ENCODE data around the gene VEPH1. TPM values are rescaled to one million over a fixed set of nuclear protein-coding genes. Genes with fewer than 3 reads are reported as not detected.

VEPH1 gene
- total RNA-seq, 2 donors from 2014 or later: 0.42 to 0.56 TPM

- no peak for ATAC-seq
- intact Hi-C loops (cut with DNase I): no loop called here
- no peak for DNase-seq
These were observed 25.9 kb upstream of the VEPH1 start for GRCh38 chr3:157529085-157529484.

GRCh38 chr3:157527131-157527881, 24.1 kb upstream of the VEPH1 start:
- ATAC-seq: no peak
- intact Hi-C loops (cut with DNase I): no loop called here
- no peak for DNase-seq

GRCh38 chr3:157526036-157526435, 22.8 kb upstream of the VEPH1 start:
- no peak for ATAC-seq
- no peak for DNase-seq
- intact Hi-C loops (cut with DNase I): no loop called here

- ATAC-seq (no peak), DNase-seq (no peak)
- intact Hi-C loops (cut with DNase I): no loop called here
These were observed 20.6 kb upstream of the VEPH1 start for GRCh38 chr3:157523814-157524213.

GRCh38 chr3:157522648-157523047, 19.4 kb upstream of the VEPH1 start:
- intact Hi-C loops (cut with DNase I): no loop called here
- no peak for DNase-seq
- no peak for ATAC-seq

- ATAC-seq (peak in 1 of 2 donors; percentile 59), DNase-seq (no peak)
- intact Hi-C loops (cut with DNase I): no loop called here
These were observed 17.4 kb upstream of the VEPH1 start for GRCh38 chr3:157520485-157521150.

GRCh38 chr3:157518881-157519280, 15.7 kb upstream of the VEPH1 start:
- intact Hi-C loops (cut with DNase I): no loop called here
- DNase-seq (no peak), ATAC-seq (no peak)

- intact Hi-C loops (cut with DNase I): no loop called here
- ATAC-seq: no peak
- DNase-seq: no peak
These were observed 13.7 kb upstream of the VEPH1 start for GRCh38 chr3:157516928-157517327.

- no peak for ATAC-seq
- no peak for DNase-seq
- intact Hi-C loops (cut with DNase I): no loop called here
These were observed 12.2 kb upstream of the VEPH1 start for GRCh38 chr3:157515398-157515797.

- intact Hi-C loops (cut with DNase I): no loop called here
- ATAC-seq: no peak
- DNase-seq: no peak
These were observed 11.2 kb upstream of the VEPH1 start for GRCh38 chr3:157514371-157514895.

- DNase-seq: no peak
- no peak for ATAC-seq
- intact Hi-C loops (cut with DNase I): no loop called here
These were observed 10.4 kb upstream of the VEPH1 start for GRCh38 chr3:157513585-157513984.

GRCh38 chr3:157512534-157512933, 9.3 kb upstream of the VEPH1 start:
- no peak for DNase-seq
- no peak for ATAC-seq
- intact Hi-C loops (cut with DNase I): no loop called here

GRCh38 chr3:157508461-157508860, 5.2 kb upstream of the VEPH1 start:
- DNase-seq (no peak), ATAC-seq (no peak)
- intact Hi-C loops (cut with DNase I): no loop called here

- ATAC-seq: no peak
- intact Hi-C loops (cut with DNase I): no loop called here
- DNase-seq: no peak
These were observed 1.4 kb downstream of the VEPH1 start for GRCh38 chr3:157501863-157502262.

GRCh38 chr3:157500232-157500631, 3.0 kb downstream of the VEPH1 start:
- ATAC-seq (no peak), DNase-seq (no peak)
- intact Hi-C loops (cut with DNase I): no loop called here

- ATAC-seq: peak; percentile 59 to 75
- DNase-seq: peak; percentile 26
- intact Hi-C loops (cut with DNase I): no loop called here
These were observed 3.8 kb downstream of the VEPH1 start for GRCh38 chr3:157499342-157499963.

- no peak for DNase-seq
- intact Hi-C loops (cut with DNase I): no loop called here
- ATAC-seq: no peak
These were observed 4.8 kb downstream of the VEPH1 start for GRCh38 chr3:157498371-157498770.

GRCh38 chr3:157495846-157496245, 7.4 kb downstream of the VEPH1 start:
- intact Hi-C loops (cut with DNase I): no loop called here
- ATAC-seq: no peak

GRCh38 chr3:157494581-157495281, 8.5 kb downstream of the VEPH1 start:
- intact Hi-C loops (cut with DNase I): no loop called here
- DNase-seq: no peak

More at GRCh38 chr3:157495846-157496245, 7.4 kb downstream of the VEPH1 start:
- no peak for DNase-seq

More at GRCh38 chr3:157494581-157495281, 8.5 kb downstream of the VEPH1 start:
- ATAC-seq: no peak
